ENCODE results near the gene MOK.

GRCh38 chr14:102277874-102278630 lies 26.9 kb downstream of the MOK start:
- TF ChIP-seq EP300 (IDR thresholded peaks at IDR 0.05) (no peak), CTCF (IDR thresholded peaks at IDR 0.05) (no peak)

Measured in ovary (tissue), 3 donors.